HCT116 (cell line): ENCODE results near the gene DLG2. TPM values are rescaled to one million over a fixed set of nuclear protein-coding genes. Genes with fewer than 3 reads are reported as not detected.

Experiments used
- ATAC-seq: fragments of 200-7000 bp; cut with Tn5 transposase; 2 replicates; pipeline ENCODE4 v1.9.1; 2020; ENCODE audit warnings: mild to moderate bottlenecking, moderate library complexity
- BruUV-seq: library from RNA; stranded (reverse); fragments of 400-500 nt; replicated peaks from 2 replicates; lab custom pipeline; 2021; lab: Mats Ljungman, UMichigan
- CTCF ChIA-PET: fragments of 300-600 bp; sonication (Branson Sonifier 250); formaldehyde crosslinking; loops from one replicate; lab custom pipeline; 2021; ENCODE audit warnings: antibody characterized with exemption; lab: Charles Lee
- POLR2A ChIA-PET: fragments of 300-600, 350-600 bp; sonication (Branson Sonifier 250); formaldehyde crosslinking; loops from one replicate; lab custom pipeline; 2021; ENCODE audit warnings: antibody characterized with exemption; lab: Charles Lee
- RAD21 ChIA-PET, 2 experiments: fragments of 300-600 bp; sonication (Branson Sonifier 250); formaldehyde crosslinking; loops; one replicate each; lab custom pipeline; 2023; ENCODE audit warnings: low total read pairs in 2 of 2; ENCODE audit not compliant: uncharacterized antibody in 2 of 2, unreplicated experiment in 2 of 2, low non-redundant PET in 1 of 2; lab: Charles Lee
- DNase-seq: peaks from one replicate; pipeline ENCODE4 v3.0.0-alpha.2; 2010; ENCODE audit warnings: low read depth, low spot score
- H2AFZ ChIP-seq: fragments of 200-600 bp; shearing (Covaris generic), sonication (generic); 2 replicates; pipeline ENCODE4 v1.6.1; 2017; ENCODE audit warnings: low read depth, mixed run types, mixed read lengths, antibody characterized with exemption, low read length; ENCODE audit not compliant: poor library complexity, severe bottlenecking
- H3K27ac ChIP-seq: 2 replicates; pipeline ENCODE4 v1.5.1; 2012; ENCODE audit warnings: low read depth, low read length
- H3K27me3 ChIP-seq: fragments of 200-600 bp; sonication (generic); 2 replicates; pipeline ENCODE4 v1.6.1; 2016; ENCODE audit warnings: mixed run types, low read length, mixed read lengths; ENCODE audit not compliant: insufficient read depth
- H3K36me3 ChIP-seq, 2 experiments: fragments of 200-500 bp in 1 of 2; fragments of 200-600 bp in 1 of 2; sonication (Bioruptor generic) in 1 of 2; sonication (generic) in 1 of 2; 2 replicates each; pipeline versions ENCODE4 v1.5.1 to v1.6.1; 2014 to 2016; ENCODE audit warnings: low read length in 2 of 2, inconsistent platforms in 1 of 2, mixed read lengths in 1 of 2, mixed run types in 1 of 2; ENCODE audit not compliant: insufficient read depth in 2 of 2, control insufficient read depth in 1 of 2
- H3K4me1 ChIP-seq, 2 experiments: fragments of 200-600 bp in 1 of 2; sonication (generic) in 1 of 2; 2 replicates each; pipeline versions ENCODE4 v1.5.1 to v1.6.1; 2012 to 2017; ENCODE audit warnings: low read length in 2 of 2, inconsistent platforms in 1 of 2, mild to moderate bottlenecking in 1 of 2, mixed read lengths in 1 of 2, mixed run types in 1 of 2, moderate library complexity in 1 of 2; ENCODE audit not compliant: insufficient read depth in 2 of 2, control insufficient read depth in 1 of 2
- H3K4me2 ChIP-seq: fragments of 200-600 bp; sonication (generic); 2 replicates; pipeline ENCODE4 v1.6.1; 2017; ENCODE audit warnings: mixed run types, low read length, mixed read lengths
- H3K4me3 ChIP-seq, 2 experiments: fragments of 200-600 bp in 1 of 2; sonication (generic) in 1 of 2; replicated peaks in 1 of 2; 2 replicates each; pipeline ENCODE4 v1.5.1; 2011 to 2016; ENCODE audit warnings: low read length in 2 of 2, control low read depth in 1 of 2, low read depth in 1 of 2, mild to moderate bottlenecking in 1 of 2, mixed read lengths in 1 of 2, mixed run types in 1 of 2
- H3K79me2 ChIP-seq: fragments of 200-600 bp; sonication (generic); 2 replicates; pipeline ENCODE4 v1.6.1; 2017; ENCODE audit warnings: mild to moderate bottlenecking, mixed run types, low read length, moderate library complexity, mixed read lengths; ENCODE audit not compliant: insufficient read depth
- H3K9ac ChIP-seq: fragments of 200-600 bp; sonication (generic); 2 replicates; pipeline ENCODE4 v1.6.1; 2016; ENCODE audit warnings: low read length, mixed read lengths
- H3K9me2 ChIP-seq: fragments of 200-600 bp; sonication (generic), shearing (Covaris generic); 2 replicates; pipeline ENCODE4 v1.6.1; 2017; ENCODE audit warnings: mixed run types, mild to moderate bottlenecking, moderate library complexity; ENCODE audit not compliant: insufficient read depth
- H3K9me3 ChIP-seq, 2 experiments: fragments of 200-500 bp in 1 of 2; fragments of 200-600 bp in 1 of 2; sonication (Bioruptor generic) in 1 of 2; sonication (generic) in 1 of 2; 2 replicates each; pipeline ENCODE4 v1.6.1; 2014 to 2017; ENCODE audit warnings: low read length in 2 of 2, mixed read lengths in 2 of 2, inconsistent platforms in 1 of 2, low read depth in 1 of 2, mild to moderate bottlenecking in 1 of 2, mixed run types in 1 of 2, moderate library complexity in 1 of 2; ENCODE audit not compliant: control insufficient read depth in 1 of 2, insufficient read depth in 1 of 2
- H4K20me1 ChIP-seq: fragments of 200-600 bp; sonication (generic), shearing (Covaris generic); 2 replicates; pipeline ENCODE4 v1.6.1; 2017; ENCODE audit warnings: mixed run types, mild to moderate bottlenecking, moderate library complexity; ENCODE audit not compliant: insufficient read depth
- ATF3 ChIP-seq: IDR thresholded peaks from 2 replicates; pipeline ENCODE4 v1.6.1; 2012
- CBX3 ChIP-seq: IDR thresholded peaks from 2 replicates; pipeline ENCODE4 v1.6.1; 2012; ENCODE audit warnings: low read depth
- CEBPB ChIP-seq: IDR thresholded peaks from 2 replicates; pipeline ENCODE4 v1.6.1; 2012; ENCODE audit warnings: low read depth
- CTCF ChIP-seq, 3 experiments: fragments of 200-600 bp in 1 of 3; sonication (generic) in 1 of 3; IDR thresholded peaks in 2 of 3; conservative IDR thresholded peaks in 1 of 3; 2 replicates each; pipeline ENCODE4 v1.5.1; 2012 to 2017; ENCODE audit warnings: low read depth in 2 of 3, low read length in 2 of 3, antibody characterized with exemption in 1 of 3, borderline replicate concordance in 1 of 3, control low read depth in 1 of 3, mild to moderate bottlenecking in 1 of 3, mixed read lengths in 1 of 3, mixed run types in 1 of 3, moderate library complexity in 1 of 3; ENCODE audit not compliant: insufficient read depth in 1 of 3
- EZH2 ChIP-seq: fragments of 200-600 bp; sonication (generic); IDR thresholded peaks from 2 replicates; pipeline ENCODE4 v1.6.1; 2017; ENCODE audit warnings: antibody characterized with exemption, mixed run types
- EZH2phosphoT487 ChIP-seq: fragments of 200-600 bp; IDR thresholded peaks from 2 replicates; pipeline ENCODE4 v1.6.1; 2018; ENCODE audit warnings: antibody characterized with exemption, borderline replicate concordance
- FOSL1 ChIP-seq: IDR thresholded peaks from 2 replicates; pipeline ENCODE4 v1.6.1; 2012; ENCODE audit warnings: low read depth
- MAX ChIP-seq: IDR thresholded peaks from 2 replicates; pipeline ENCODE4 v1.6.1; 2012
- POLR2A ChIP-seq: IDR thresholded peaks from 2 replicates; pipeline ENCODE4 v1.7.0; 2011; ENCODE audit warnings: borderline replicate concordance; ENCODE audit not compliant: insufficient read depth, insufficient read length; ENCODE audit errors: extremely low read depth
- RAD21 ChIP-seq: IDR thresholded peaks from 2 replicates; pipeline ENCODE4 v1.6.1; 2012; ENCODE audit warnings: low read depth, mild to moderate bottlenecking
- REST ChIP-seq: IDR thresholded peaks from 2 replicates; pipeline ENCODE4 v1.6.1; 2012; ENCODE audit warnings: low read depth
- SIN3A ChIP-seq: IDR thresholded peaks from 2 replicates; pipeline ENCODE4 v1.6.1; 2012; ENCODE audit warnings: low read depth
- SP1 ChIP-seq: IDR thresholded peaks from 2 replicates; pipeline ENCODE4 v1.6.1; 2012; ENCODE audit warnings: low read depth
- SRF ChIP-seq: IDR thresholded peaks from 2 replicates; pipeline ENCODE4 v1.6.1; 2012; ENCODE audit warnings: low read depth
- TCF7L2 ChIP-seq: IDR thresholded peaks from 2 replicates; pipeline ENCODE4 v1.7.0; 2011; ENCODE audit warnings: borderline replicate concordance, inconsistent platforms; ENCODE audit not compliant: insufficient read depth, insufficient read length; ENCODE audit errors: extremely low read depth
- YY1 ChIP-seq: IDR thresholded peaks from 2 replicates; pipeline ENCODE4 v1.6.1; 2011; ENCODE audit warnings: low read length, low read depth, moderate library complexity, mild to moderate bottlenecking; ENCODE audit not compliant: insufficient replicate concordance; ENCODE audit errors: extremely low read depth
- ZFX ChIP-seq: fragments of 450-650 bp; IDR thresholded peaks from 2 replicates; pipeline ENCODE4 v1.6.1; 2017
- ZNF274 ChIP-seq: fragments of 200-500 bp; sonication (Bioruptor generic); IDR thresholded peaks from 2 replicates; pipeline ENCODE4 v1.6.1; 2014; ENCODE audit warnings: mild to moderate bottlenecking, low read depth, low read length, inconsistent platforms
- intact Hi-C: fragments of 100-400 bp; cut with micrococcal nuclease; formaldehyde crosslinking; loops from 2 replicates; pipeline ENCODE4 v1.10.0; 2022
- total RNA-seq: library from RNA; stranded (reverse); gene quantifications from one replicate; pipeline ENCODE4 v1.2.1, GENCODE V29; 2021; ENCODE audit not compliant: unreplicated experiment

The DLG2 gene
- total RNA-seq, 1 experiment from 2014 or later: 2.4 TPM

GRCh38 chr11:84234462-84235202 is 1392.5 kb downstream of the DLG2 start:
- DNase-seq (no peak), ATAC-seq (no peak)
- Histone ChIP-seq H2AFZ (no peak overlapping the region), H3K9me2 (no peaks in the 10 kb centered on the region), H3K27me3 (peaks cover 5% of the 10 kb centered on the region; the same call in 1 of the 2 replicates), H3K27ac (no peak overlapping the region), H4K20me1 (no peaks in the 10 kb centered on the region), H3K9ac (no peak overlapping the region), H3K4me1 (no peaks in the 10 kb centered on the region), H3K79me2 (no peaks in the 10 kb centered on the region), H3K9me3 (no peaks in the 10 kb centered on the region; a peak in 1 of 4 replicates), H3K36me3 (no peaks in the 10 kb centered on the region), H3K4me2 (no peak overlapping the region), H3K4me3 (no peak overlapping the region)
- ChIA-PET RAD21 (no interaction called here), CTCF (no interaction called here), POLR2A (no interaction called here)
- no peak for TF ChIP-seq REST
- TF ChIP-seq CBX3: no peak
- TF ChIP-seq MAX: no peak
- no peak for TF ChIP-seq SIN3A
- no peak for TF ChIP-seq EZH2
- TF ChIP-seq ZNF274: no peak
- TF ChIP-seq SP1: no peak
- no peak for TF ChIP-seq ATF3
- TF ChIP-seq CEBPB: no peak
- TF ChIP-seq EZH2phosphoT487: no peak
- no peak for TF ChIP-seq POLR2A
- no peak for TF ChIP-seq YY1
- TF ChIP-seq SRF: no peak
- no peak for TF ChIP-seq RAD21
- no peak for TF ChIP-seq FOSL1
- TF ChIP-seq TCF7L2: no peak
- TF ChIP-seq ZFX: no peak
- TF ChIP-seq CTCF (IDR thresholded peaks at IDR 0.05 in 2 of 3, conservative IDR thresholded peaks at IDR 0.05 in 1 of 3; ENCODE audit: borderline replicate concordance in 1 of 3, insufficient read depth in 1 of 3, low read depth in 2 of 3, low read length in 2 of 3): no peak
- intact Hi-C loops: no loop called here
- BruUV-seq: no TSS peak
